ENCODE data around the gene NEUROD2.

NEUROD2 gene

DNA sequence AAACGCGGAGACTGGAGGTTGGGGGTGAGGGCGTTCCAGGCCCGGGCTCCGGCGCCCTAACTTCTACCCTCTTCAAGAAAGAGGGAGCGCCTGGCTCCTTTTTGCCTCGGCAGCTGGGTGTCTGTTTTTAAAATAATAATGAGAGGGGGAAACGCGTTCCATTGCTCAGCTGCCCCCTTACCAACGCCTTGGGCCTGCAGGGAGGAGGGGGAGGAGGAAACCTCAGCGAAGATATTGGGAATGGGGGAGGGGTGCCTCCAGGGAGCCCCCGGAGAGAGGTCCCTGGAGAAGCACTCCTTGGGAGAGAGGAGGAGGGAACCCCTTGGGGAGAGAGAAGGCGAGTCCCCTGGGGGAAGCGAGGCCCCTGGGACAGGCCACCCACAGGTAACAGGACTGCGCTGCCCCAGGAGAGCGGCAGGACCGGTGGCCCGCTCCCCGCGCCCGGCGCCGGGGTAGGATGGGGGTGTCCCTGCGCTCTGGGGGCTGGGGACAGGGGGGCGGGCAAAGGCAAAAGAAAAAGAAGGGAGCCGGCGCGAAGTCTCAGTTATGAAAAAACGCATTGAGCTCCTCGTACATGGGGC lies 2.7 kb downstream of the NEUROD2 start:
- Mint-ChIP-seq H3K27me3 (peaks cover 84% of the 10 kb centered on the region), H3K36me3 (ENCODE audit: low read depth) (no peaks in the 10 kb centered on the region), H3K27ac (no peak overlapping the region), H3K9me3 (no peaks in the 10 kb centered on the region), H3K4me1 (peaks cover 23% of the 10 kb centered on the region), H3K4me3 (no peak overlapping the region)
- no peak for ATAC-seq
- DNase-seq, result no peak

- DNase-seq (no peak), ATAC-seq (no peak)
- H3K27me3 Mint-ChIP-seq, result peaks cover 81% of the 10 kb centered on the region
- H3K9me3 Mint-ChIP-seq, result no peaks in the 10 kb centered on the region
- H3K4me1 Mint-ChIP-seq, result peaks cover 23% of the 10 kb centered on the region
- H3K4me3 Mint-ChIP-seq, result no peak overlapping the region
- H3K36me3 Mint-ChIP-seq (ENCODE audit: low read depth), result no peaks in the 10 kb centered on the region
- no peak overlapping the region for H3K27ac Mint-ChIP-seq
Measured at GRCh38 chr17:39603304-39604016, 4.3 kb downstream of the NEUROD2 start.

GRCh38 chr17:39602533-39603303 lies 5.0 kb downstream of the NEUROD2 start:
- Mint-ChIP-seq H3K9me3 (no peaks in the 10 kb centered on the region), H3K36me3 (ENCODE audit: low read depth) (no peaks in the 10 kb centered on the region), H3K4me3 (no peak overlapping the region), H3K27ac (no peak overlapping the region), H3K4me1 (peaks cover 26% of the 10 kb centered on the region), H3K27me3 (peaks cover 84% of the 10 kb centered on the region)
- DNase-seq, result no peak
- ATAC-seq, result no peak

- Mint-ChIP-seq H3K4me3 (no peak overlapping the region), H3K27me3 (peaks cover 83% of the 10 kb centered on the region), H3K9me3 (no peaks in the 10 kb centered on the region), H3K36me3 (ENCODE audit: low read depth) (no peaks in the 10 kb centered on the region), H3K4me1 (peaks cover 27% of the 10 kb centered on the region), H3K27ac (no peak overlapping the region)
- DNase-seq (no peak), ATAC-seq (no peak)
Measured at GRCh38 chr17:39601758-39602532, 5.8 kb downstream of the NEUROD2 start.

GRCh38 chr17:39600997-39601597 lies 6.6 kb downstream of the NEUROD2 start:
- peaks cover 28% of the 10 kb centered on the region for H3K4me1 Mint-ChIP-seq
- H3K27me3 Mint-ChIP-seq, result peaks cover 89% of the 10 kb centered on the region
- ATAC-seq (no peak), DNase-seq (no peak)
- H3K9me3 Mint-ChIP-seq, result no peaks in the 10 kb centered on the region
- no peak overlapping the region for H3K27ac Mint-ChIP-seq
- no peaks in the 10 kb centered on the region for H3K36me3 Mint-ChIP-seq (ENCODE audit: low read depth)
- H3K4me3 Mint-ChIP-seq, result no peak overlapping the region

DNA sequence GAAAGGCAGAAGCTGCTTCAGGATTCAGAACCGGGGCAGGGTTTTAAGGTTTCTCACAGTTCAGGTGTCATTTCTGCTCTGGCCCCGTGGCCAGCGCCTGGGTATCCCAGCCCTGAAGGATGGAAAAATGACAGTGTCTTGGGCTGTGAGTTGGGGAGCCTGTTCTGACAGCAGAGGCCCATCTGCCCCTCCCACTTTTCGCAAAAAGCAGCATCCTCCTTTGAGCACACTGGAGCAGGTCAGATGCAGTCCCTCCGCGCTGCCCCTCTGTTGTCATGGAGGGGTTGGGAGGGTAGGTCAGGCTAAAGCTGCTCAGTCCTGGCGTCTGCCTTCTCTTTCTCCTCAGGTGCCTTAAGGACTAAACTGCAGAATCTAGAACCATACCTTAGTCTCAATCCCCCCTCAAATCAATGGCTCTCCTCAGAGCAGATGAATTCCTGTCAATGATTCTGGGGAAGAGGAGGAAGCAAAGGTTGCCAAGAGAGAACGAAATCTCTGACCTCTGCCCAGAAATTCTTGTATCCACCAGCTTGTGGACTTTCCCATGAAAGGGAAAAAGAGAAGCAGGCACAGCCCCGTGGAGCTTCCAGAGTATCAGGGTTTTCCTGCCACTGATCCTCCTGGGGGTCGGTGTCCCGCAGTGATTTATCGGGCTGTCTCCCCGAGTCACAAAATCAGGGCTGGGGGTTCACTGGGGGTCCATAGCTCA lies 7.3 kb downstream of the NEUROD2 start:
- H3K27ac Mint-ChIP-seq, result no peak overlapping the region
- ATAC-seq, result no peak
- H3K36me3 Mint-ChIP-seq (ENCODE audit: low read depth), result no peaks in the 10 kb centered on the region
- H3K4me3 Mint-ChIP-seq, result no peak overlapping the region
- DNase-seq, result no peak
- H3K9me3 Mint-ChIP-seq, result no peaks in the 10 kb centered on the region
- H3K4me1 Mint-ChIP-seq, result peaks cover 27% of the 10 kb centered on the region
- peaks cover 92% of the 10 kb centered on the region for H3K27me3 Mint-ChIP-seq

DNA sequence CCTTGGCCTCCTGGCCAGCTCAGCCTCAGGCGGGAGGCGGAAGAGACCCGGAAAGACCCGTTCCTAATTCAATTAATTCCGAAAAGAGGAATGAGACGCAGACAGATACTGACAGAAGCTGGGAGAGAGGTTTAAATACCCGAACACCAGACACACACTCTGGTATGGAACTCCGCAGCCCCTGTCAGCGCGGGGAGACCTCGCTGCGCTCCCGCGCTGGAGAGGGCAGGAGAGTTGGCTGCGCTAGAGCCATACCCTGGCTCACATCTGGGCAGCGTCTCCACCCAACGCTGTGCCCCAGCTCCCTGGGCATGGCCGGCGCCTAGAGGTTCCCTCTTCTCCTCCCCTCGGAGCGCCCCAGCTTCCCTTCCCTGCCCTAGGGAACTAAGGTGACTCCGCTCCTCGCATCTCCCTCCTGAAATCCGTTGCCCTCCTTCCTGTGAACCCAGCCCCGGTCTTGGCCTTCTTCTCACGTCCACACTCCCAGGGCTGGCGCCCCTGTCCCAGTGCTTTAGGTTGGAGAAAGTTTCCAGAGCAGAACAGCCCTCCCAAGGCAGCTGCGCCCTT lies 8.0 kb downstream of the NEUROD2 start:
- H3K4me1 Mint-ChIP-seq, result peaks cover 22% of the 10 kb centered on the region
- peaks cover 94% of the 10 kb centered on the region for H3K27me3 Mint-ChIP-seq
- H3K9me3 Mint-ChIP-seq, result no peaks in the 10 kb centered on the region
- no peaks in the 10 kb centered on the region for H3K36me3 Mint-ChIP-seq (ENCODE audit: low read depth)
- no peak for DNase-seq
- no peak overlapping the region for H3K27ac Mint-ChIP-seq
- H3K4me3 Mint-ChIP-seq, result no peak overlapping the region
- ATAC-seq, result no peak

DNA sequence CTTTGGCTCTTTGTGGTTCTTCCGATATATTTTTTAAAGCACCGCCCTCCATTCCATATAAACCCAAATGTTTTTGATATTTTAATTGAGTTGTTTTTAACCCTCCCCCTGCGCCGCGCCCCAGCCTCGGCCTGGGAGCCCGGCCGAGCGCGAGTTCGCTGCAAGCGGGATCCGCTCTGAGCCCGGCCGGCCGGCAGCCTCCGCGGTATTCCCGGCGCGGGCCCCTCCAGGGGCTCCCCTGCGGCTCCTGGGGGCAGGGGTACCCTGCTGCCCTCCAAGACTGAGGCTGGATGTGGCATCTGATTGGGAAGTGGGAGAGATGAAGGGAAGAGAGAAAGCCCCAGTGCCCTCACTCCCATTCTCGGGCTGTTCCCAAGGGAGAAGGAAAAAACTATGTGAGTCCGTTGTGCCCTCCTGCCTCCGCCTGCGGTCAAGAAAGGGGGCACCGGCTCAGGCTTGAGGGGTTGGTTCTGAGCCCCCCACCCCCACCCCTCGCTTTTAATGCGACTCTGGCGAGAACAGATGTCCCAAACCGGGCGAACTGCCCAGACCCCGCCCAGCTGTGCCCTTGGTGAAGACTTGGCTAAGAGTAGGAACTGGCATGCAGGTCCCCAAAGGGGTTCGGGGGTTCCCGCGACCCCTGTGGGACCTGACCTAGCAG lies 8.6 kb downstream of the NEUROD2 start:
- Mint-ChIP-seq H3K4me1 (peaks cover 21% of the 10 kb centered on the region), H3K4me3 (no peak overlapping the region), H3K9me3 (no peaks in the 10 kb centered on the region), H3K27ac (no peak overlapping the region), H3K36me3 (ENCODE audit: low read depth) (no peaks in the 10 kb centered on the region), H3K27me3 (peaks cover 95% of the 10 kb centered on the region)
- no peak for ATAC-seq
- DNase-seq, result no peak

DNA sequence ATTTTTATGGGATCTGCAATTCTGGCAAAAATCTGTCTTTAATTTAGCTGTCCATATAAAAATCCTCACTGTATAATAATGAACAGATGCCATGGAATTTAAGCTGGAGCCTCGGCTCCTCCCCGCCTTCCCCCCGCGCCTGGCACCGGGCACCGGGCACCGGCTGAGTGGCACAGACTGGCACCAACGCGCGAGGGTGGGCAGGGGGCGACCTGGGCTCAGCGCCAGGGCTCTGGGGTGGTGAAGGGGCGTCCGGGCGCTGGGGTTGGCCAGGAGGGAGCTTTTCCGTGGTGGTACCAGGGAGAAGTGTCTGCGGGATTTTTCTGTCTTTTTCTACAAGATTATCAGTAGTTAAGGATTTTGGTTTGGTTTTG lies 9.1 kb downstream of the NEUROD2 start:
- Mint-ChIP-seq H3K9me3 (no peaks in the 10 kb centered on the region), H3K4me1 (peaks cover 19% of the 10 kb centered on the region), H3K27ac (no peak overlapping the region), H3K36me3 (ENCODE audit: low read depth) (no peaks in the 10 kb centered on the region), H3K27me3 (peaks cover 95% of the 10 kb centered on the region), H3K4me3 (no peak overlapping the region)
- no peak for DNase-seq
- ATAC-seq, result no peak

DNA sequence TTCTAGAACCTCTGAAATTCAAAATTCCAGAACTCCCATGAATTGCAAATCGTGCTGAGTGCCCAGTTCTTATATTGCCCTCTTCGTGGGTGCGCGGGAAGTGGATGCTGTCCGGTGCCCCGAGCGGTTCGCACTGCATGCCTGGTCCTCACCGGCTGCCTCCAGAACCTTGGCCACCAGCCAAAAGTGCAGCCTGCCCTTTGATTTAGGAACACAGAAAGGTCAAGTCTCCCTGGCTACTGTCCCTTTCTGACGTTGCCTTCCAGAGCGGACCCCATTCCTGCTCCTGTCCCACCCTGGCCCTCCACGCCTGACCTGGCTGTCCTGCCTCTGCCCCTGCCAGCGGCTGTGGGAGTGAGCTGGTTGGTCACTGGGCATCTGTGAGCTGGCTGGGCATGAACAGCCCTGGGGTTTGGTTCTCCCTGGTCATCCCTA lies 9.7 kb downstream of the NEUROD2 start:
- H3K9me3 Mint-ChIP-seq, result no peaks in the 10 kb centered on the region
- H3K4me3 Mint-ChIP-seq, result no peak overlapping the region
- no peaks in the 10 kb centered on the region for H3K36me3 Mint-ChIP-seq (ENCODE audit: low read depth)
- peaks cover 13% of the 10 kb centered on the region for H3K4me1 Mint-ChIP-seq
- no peak overlapping the region for H3K27ac Mint-ChIP-seq
- DNase-seq (no peak), ATAC-seq (no peak)
- H3K27me3 Mint-ChIP-seq, result peaks cover 95% of the 10 kb centered on the region

GRCh38 chr17:39597372-39598046 lies 10.2 kb downstream of the NEUROD2 start:
- DNase-seq (no peak), ATAC-seq (no peak)
- Mint-ChIP-seq H3K4me3 (no peak overlapping the region), H3K36me3 (ENCODE audit: low read depth) (no peaks in the 10 kb centered on the region), H3K4me1 (peaks cover 13% of the 10 kb centered on the region), H3K27ac (no peak overlapping the region), H3K27me3 (peaks cover 95% of the 10 kb centered on the region), H3K9me3 (no peaks in the 10 kb centered on the region)

DNA sequence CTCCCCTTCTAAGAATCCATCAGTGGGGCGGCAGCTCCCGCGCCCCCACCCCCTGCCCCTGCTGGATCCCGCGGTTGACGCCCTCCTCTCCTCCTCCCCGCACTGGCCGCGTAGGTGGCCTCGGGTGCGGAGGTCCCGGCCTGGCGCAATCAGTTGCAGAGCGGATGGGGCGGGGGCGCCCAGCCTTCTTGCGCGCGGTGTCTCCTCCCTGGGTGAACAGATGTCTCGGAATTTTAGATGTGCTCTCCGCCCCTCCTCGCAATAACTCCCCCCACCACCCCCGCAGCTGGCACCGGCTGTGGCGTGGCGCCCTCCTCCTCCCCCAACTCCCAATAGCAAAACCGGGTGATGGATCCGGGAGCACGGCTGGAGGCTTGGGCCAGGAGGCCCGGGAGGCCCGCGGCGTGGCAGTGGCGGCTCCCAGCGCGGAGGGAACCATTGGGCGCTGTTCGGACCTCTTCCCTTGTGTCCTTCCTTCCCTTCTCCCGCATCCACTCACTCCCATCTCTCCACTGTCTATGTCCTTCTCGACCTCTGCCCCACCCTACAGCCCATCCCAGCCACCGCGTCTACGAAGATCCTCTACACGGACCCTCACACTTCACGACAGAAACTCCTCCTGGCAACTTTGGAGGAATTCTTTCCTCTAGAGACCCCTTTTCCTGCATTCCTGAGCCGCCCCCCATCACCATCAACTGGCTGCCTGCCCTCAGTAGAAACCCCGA lies 11.0 kb downstream of the NEUROD2 start:
- peaks cover 92% of the 10 kb centered on the region for H3K27me3 Mint-ChIP-seq
- H3K36me3 Mint-ChIP-seq (ENCODE audit: low read depth), result peaks cover 3% of the 10 kb centered on the region
- DNase-seq, result no peak
- no peak for ATAC-seq
- H3K4me1 Mint-ChIP-seq, result peaks cover 14% of the 10 kb centered on the region
- H3K4me3 Mint-ChIP-seq, result no peak overlapping the region
- H3K9me3 Mint-ChIP-seq, result no peaks in the 10 kb centered on the region
- no peak overlapping the region for H3K27ac Mint-ChIP-seq

Data from activated naive CD8-positive, alpha-beta T cell treated with anti-CD3 and anti-CD28 coated beads, Interleukin-2, amount 50 U/mL, for 24 hours (primary cell).